Right lobe of liver (tissue), 6 donors: ENCODE results near the gene SLC38A10. TPM values are rescaled to one million over a fixed set of nuclear protein-coding genes. Genes with fewer than 3 reads are reported as not detected.
A peak's percentile ranks its signal among the peaks of the same experiment; 100 is the strongest.

Experiments used
- ATAC-seq, 4 donors: fragments of 200-7000 bp; cut with Tn5 transposase; one replicate each; pipeline ENCODE4 v1.9.1; 2020; ENCODE audit warnings: mild to moderate bottlenecking in 4 of 4, moderate library complexity in 4 of 4
- DNase-seq, 3 donors: peaks; one replicate each; pipeline ENCODE4 v3.0.0-alpha.2; 2020
- H3K27ac ChIP-seq, 3 donors: fragments of 200-600 bp; one replicate each; pipeline ENCODE4 v1.8.0; 2022
- H3K27me3 ChIP-seq, 2 donors: fragments of 200-600 bp; one replicate each; pipeline ENCODE4 v1.8.0; 2022
- H3K36me3 ChIP-seq, 4 donors: fragments of 200-600 bp; sonication (generic) in 1 of 4; one replicate each; pipeline versions ENCODE4 v1.5.1 to v1.8.0; 2017 to 2022; ENCODE audit warnings: control low read depth in 1 of 4
- H3K4me1 ChIP-seq, 4 donors: fragments of 200-600 bp; sonication (generic) in 1 of 4; one replicate each; pipeline versions ENCODE4 v1.5.1 to v1.8.0; 2017 to 2022; ENCODE audit warnings: control low read depth in 1 of 4
- H3K4me3 ChIP-seq, 3 donors: fragments of 200-600 bp; one replicate each; pipeline ENCODE4 v1.8.0; 2022
- H3K9me3 ChIP-seq, 4 donors: fragments of 200-600 bp; sonication (generic) in 1 of 4; one replicate each; pipeline versions ENCODE4 v1.5.1 to v1.8.0; 2017 to 2022; ENCODE audit warnings: control low read depth in 1 of 4
- CTCF ChIP-seq, 4 donors: fragments of 200-600 bp in 3 of 4; fragments of 450-650 bp in 1 of 4; IDR thresholded peaks; one replicate each; pipeline versions ENCODE4 v1.5.1 to v1.8.0; 2016 to 2022; ENCODE audit warnings: antibody characterized with exemption in 4 of 4, mild to moderate bottlenecking in 2 of 4
- POLR2A ChIP-seq: fragments of 450-650 bp; IDR thresholded peaks from one replicate; pipeline ENCODE4 v1.6.1; 2017; ENCODE audit warnings: antibody characterized with exemption, mild to moderate bottlenecking
- WGBS: methylation state at CpG from one replicate; pipeline ENCODE4 v1.1.6; 2018; ENCODE audit warnings: low coverage, low lambda C conversion rate; ENCODE audit not compliant: insufficient coverage; ENCODE audit errors: missing lambda C conversion rate; 5-methylcytosine and 5-hydroxymethylcytosine counted together
- intact Hi-C, 2 donors: fragments of 100-400 bp; cut with DNase I; formaldehyde crosslinking; loops; one replicate each; pipeline versions ENCODE4 v1.11.2 to v1.14.1; 2022
- total RNA-seq, 6 experiments: library from RNA; depleted of rRNA in 2 of 6; stranded (reverse); fragments of >200 nt in 2 of 6; fragmentation: NEBNext Ultra II Directional in 3 of 6; extraction: Animal tissue kit (Norgen Biotek cat#: 25700) in 3 of 6; gene quantifications; one replicate each; pipeline versions ENCODE4 v1.1.0 to v1.2.4, GENCODE V29; 2016 to 2023
- donor health status: DM: no; HTN: yes; CAD: no.
- donor health status: DM: no; HTN: no; CAD: no.
- donor health status: DM: no; HTN: no; CAD: no.
- donor health status: DM: no; HTN: yes; CAD: no.
- donor health status: DM: no; HTN: yes; CAD: no.

Gene SLC38A10
- total RNA-seq, 6 experiments from 2014 or later, result 60.9 to 104 (median 86.1) TPM

DNA sequence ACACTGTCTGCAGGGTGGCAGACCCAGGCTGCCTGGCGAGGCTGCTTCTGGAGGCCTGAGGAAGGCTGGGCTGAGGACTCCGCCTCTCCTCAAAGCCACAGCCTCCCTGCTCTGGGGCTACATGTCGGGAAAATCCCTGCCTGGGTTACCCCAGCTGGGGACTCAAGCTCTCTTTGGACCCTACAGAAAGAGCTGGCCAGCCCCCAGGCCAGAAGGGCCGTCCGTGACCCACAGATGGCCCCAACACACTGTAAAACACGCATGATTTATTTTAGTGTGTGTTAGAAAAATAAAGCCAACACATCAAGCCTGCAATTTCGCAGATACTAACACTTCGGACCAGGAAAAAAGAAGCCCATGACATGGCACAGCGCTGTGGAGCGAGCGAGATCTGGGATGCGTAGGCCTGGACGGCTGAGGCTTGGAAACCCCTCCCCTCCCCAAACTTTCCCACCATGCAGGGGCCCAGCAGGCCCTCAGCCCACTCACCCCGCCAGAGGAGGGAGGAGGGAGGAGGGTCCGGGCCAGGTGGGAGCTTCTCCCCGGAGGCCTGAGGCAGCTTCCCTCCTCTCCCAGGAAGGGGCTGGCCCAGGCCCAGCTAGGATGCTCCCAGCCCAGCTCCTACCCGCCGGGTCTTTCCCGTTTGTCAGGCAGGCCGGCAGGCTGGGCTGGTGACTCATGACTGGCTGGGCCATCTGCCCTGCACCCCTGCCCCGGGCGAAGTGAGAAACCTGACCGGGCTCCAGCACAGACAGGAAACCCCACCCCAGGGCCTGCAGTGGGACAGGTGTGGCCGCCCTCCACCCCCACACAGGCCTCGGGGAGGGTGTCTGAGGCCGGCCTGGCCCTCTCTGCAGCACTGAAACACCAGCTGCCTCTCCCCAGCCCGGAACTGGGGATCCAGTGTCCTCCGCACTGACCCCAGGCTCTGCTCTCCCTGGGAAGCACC lies 34.1 kb upstream of the SLC38A10 start:
- 26% methylated on average over 13 of the region's 28 CpGs for WGBS
- ATAC-seq, result peak; percentile 60 to 75 (median 74)
- Histone ChIP-seq H3K4me1 (peaks cover 0 to 69% (median 34%) of the 10 kb centered on the region in 4 donors), H3K27ac (peak overlapping the region; percentile 67 to 85 (median 83)), H3K36me3 (no peaks in the 10 kb centered on the region), H3K9me3 (no peaks in the 10 kb centered on the region), H3K27me3 (no peaks in the 10 kb centered on the region), H3K4me3 (peak overlapping the region; percentile 6 to 56 (median 22))
- TF ChIP-seq CTCF (IDR thresholded peaks at IDR 0.05), result no peak
- TF ChIP-seq POLR2A, result peak; percentile 86
- DNase-seq, result peak; percentile 94
- intact Hi-C loops, result no loop called here

DNA sequence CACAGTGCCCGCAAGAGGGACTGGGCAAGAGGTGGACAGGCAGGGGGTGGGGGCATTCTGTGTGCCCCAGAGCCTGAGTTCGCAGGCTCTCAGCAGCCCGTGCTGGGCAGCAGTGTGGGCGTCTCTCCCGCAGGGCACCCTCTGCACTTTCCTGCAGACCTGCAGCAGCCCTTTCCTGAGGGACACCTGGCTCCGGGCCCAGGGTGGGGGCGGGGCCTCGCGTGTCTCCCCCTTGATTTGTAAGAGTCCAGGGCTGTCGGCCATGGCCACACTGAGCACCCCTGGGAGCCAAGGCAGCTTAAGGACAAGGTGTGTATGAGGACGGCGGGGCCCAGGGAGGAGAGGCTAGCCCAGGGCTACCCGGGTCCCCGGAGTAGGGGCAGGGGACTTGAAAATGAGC lies 33.4 kb upstream of the SLC38A10 start:
- H3K4me1 ChIP-seq, result peaks cover 0 to 77% (median 38%) of the 10 kb centered on the region in 4 donors
- TF ChIP-seq POLR2A (no peak), CTCF (IDR thresholded peaks at IDR 0.05) (no peak)
- intact Hi-C loops, result no loop called here
- H3K4me3 ChIP-seq, result peak overlapping the region in 1 of 3 donors; percentile 56
- H3K27me3 ChIP-seq, result no peaks in the 10 kb centered on the region
- WGBS, result 13% methylated on average over 6 of the region's 14 CpGs
- H3K9me3 ChIP-seq, result no peaks in the 10 kb centered on the region
- ATAC-seq (peak; percentile 1 to 34 (median 22)), DNase-seq (peak in 2 of 3 donors; percentile 89)
- peak overlapping the region; percentile 70 to 85 (median 83) for H3K27ac ChIP-seq
- H3K36me3 ChIP-seq, result no peaks in the 10 kb centered on the region

- intact Hi-C loops, result no loop called here
- peaks cover 0 to 67% (median 35%) of the 10 kb centered on the region in 4 donors for H3K4me1 ChIP-seq
- no peaks in the 10 kb centered on the region for H3K36me3 ChIP-seq
- H3K4me3 ChIP-seq, result no peak overlapping the region
- 63% methylated on average over 10 of the region's 14 CpGs for WGBS
- no peaks in the 10 kb centered on the region for H3K27me3 ChIP-seq
- peak overlapping the region in 2 of 3 donors; percentile 83 to 85 for H3K27ac ChIP-seq
- TF ChIP-seq CTCF (IDR thresholded peaks at IDR 0.05) (no peak), POLR2A (no peak)
- no peak for DNase-seq
- ATAC-seq, result no peak
- H3K9me3 ChIP-seq, result no peaks in the 10 kb centered on the region
Measured at GRCh38 chr17:81325714-81326358, 30.7 kb upstream of the SLC38A10 start.

DNA sequence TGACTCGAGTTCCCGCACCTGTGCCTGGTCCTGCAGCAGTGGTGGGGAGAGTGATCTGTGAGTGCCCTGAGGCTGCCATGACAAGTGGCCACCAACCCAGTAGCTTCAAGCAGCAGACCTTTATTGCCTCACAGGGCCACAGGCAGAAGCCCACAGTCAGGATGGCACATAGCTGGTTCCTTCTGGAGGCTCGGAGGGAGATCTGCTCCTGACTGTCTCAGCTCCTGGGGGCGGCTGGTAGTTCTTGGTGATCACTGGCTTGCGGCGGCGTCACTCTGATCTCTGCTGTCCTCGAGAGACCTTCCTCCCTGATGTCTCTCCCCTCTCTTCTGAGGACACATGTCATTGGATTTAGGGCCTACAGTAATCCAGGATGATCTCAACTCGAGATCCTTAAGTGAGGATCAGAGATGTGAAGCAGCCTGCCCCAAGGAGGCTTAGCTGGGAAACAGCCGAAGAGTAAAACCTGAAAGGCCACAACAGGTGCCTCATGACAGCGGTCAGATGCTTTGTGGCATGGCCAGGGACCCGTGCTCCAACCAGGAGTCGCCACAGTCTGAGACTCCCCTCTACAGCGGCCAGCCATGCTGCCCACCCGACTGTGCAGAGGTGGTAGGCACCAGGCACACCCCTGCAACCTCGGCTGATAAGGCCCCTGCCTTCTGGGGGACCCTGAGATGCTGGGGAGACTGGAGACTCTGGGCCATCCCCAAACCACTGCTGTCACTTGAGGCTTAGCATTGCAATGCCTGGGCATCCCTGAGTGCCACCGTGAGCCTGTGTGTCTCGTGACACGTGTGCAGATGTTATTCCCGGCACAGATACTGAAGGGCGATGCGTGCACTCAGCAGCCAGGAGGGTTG lies 30.0 kb upstream of the SLC38A10 start:
- H3K9me3 ChIP-seq, result no peaks in the 10 kb centered on the region
- intact Hi-C loops, result no loop called here
- no peak overlapping the region for H3K4me3 ChIP-seq
- peaks cover 0 to 60% (median 31%) of the 10 kb centered on the region in 4 donors for H3K4me1 ChIP-seq
- ATAC-seq (no peak), DNase-seq (no peak)
- H3K27ac ChIP-seq, result no peak overlapping the region
- no peaks in the 10 kb centered on the region for H3K36me3 ChIP-seq
- 80% methylated on average over 6 of the region's 22 CpGs for WGBS
- no peaks in the 10 kb centered on the region for H3K27me3 ChIP-seq
- no peak for TF ChIP-seq CTCF (IDR thresholded peaks at IDR 0.05)
- no peak for TF ChIP-seq POLR2A
